Stimulated activated CD4-positive, alpha-beta T cell treated with anti-CD3 and anti-CD28 coated beads, Interleukin-15, amount 100 ng/mL, for 1 hour (primary cell): ENCODE measurements around the gene C7.
"Not testable (repeated sequence)": the region's sequence is repeated elsewhere in the genome, so short reads cannot be mapped to it uniquely, and the experiment has no call there.

ENCODE experiments used
- DNase-seq, 2 donors: peaks; one replicate each; pipeline ENCODE4 v3.0.0-alpha.2; 2020; ENCODE audit warnings: low read depth in 1 of 2, low spot score in 1 of 2

C7 gene

DNA sequence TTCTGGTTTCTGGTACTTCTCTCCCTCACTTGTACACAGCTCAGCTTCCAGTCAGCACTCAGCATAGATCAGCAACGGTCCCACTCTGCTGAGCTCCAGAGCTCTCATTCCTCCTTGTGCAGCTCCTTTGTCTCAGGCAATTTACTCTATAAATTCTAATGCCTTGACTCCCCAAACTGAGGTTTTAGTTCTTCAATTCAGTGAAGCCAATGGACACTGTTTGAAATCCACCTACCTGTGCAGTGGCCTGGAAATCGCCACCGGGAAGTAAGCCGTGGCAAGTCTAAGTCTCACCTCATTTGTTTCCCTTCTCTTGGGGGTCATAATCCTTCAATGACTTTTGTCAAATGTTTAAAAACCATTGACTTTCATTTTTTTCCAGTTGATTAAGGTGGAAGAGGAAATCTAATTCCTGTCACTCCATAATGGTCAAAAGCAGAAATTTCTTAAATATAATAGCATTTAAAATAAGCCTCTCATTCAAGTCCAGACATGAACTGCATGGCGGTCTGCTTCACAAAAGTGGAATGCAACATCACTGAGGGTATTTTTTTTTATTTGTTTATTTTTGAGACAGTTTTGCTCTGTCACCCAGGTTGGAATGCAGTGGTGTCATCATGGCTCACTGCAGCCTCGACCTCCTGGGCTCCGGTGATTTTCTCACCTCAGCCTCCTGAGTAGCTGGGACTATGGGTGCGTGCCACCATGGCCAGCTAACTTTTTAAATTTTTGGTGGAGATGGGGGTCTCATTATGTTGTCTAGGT, 79.6 kb downstream of the C7 start:
- DNase-seq, result no peak

DNA sequence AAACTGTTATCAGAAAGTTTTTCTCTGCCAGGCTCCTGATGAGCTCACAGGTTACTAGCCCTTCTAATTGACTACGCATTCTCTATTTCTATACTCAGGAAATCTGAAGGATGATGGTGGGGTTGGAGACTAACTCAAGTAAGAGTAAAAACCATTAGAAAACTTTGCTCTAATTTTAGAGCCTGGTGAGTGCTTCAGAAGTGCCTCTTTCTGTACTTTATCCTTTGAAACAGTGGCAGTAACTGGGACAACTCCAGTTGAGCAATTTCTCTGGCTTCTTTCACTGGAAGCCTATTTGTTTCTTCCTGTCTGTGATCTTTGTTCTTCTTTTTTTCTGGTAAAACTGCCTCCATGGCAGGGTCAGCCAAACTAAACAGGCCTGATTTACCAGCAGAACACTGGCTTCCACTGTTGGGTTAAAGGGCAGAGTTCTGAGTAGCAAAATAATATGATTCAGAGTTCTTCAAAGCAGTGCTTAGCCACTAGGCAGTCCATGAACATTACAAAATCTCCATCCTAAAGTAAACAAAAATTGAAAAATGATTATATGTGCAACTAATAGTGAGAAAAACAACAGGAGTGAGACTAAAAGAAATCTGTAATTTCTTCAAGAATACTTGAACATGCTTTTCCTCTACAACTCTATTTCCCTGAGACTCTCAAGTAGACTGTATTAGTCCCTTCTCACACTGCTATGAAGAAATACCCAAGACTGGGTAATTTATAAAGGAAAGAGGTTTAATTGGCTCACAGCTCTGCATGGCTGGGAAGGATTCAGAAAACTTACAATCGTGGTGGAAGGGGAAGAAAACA, 82.1 kb downstream of the C7 start:
- no peak for DNase-seq

DNA sequence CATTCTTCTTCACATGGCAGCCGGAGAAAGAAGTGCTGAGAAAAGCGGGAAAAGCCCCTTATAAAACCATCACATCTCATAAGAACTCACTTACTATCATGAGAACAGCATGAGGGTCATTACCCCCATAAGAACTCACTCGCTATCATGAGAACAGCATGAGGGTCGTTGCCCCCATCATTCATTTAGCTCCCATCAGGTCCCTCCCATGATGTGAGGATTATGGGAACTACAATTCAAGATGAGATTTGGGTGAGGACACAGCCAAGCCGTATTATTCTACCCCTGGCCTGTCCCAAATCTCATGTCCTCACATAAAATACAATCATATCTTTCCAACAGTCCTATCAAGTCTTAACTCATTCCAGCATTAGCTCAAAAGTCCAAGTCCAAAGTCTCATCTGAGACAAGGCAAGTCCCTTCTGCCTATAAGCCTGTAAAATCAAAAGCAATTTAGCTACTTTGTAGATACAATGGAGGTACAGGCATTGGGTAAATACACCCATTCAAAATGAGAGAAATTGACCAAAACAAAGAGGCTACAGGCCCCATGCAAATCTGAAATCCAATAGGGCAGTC, 82.8 kb downstream of the C7 start:
- DNase-seq, result no peak

DNA sequence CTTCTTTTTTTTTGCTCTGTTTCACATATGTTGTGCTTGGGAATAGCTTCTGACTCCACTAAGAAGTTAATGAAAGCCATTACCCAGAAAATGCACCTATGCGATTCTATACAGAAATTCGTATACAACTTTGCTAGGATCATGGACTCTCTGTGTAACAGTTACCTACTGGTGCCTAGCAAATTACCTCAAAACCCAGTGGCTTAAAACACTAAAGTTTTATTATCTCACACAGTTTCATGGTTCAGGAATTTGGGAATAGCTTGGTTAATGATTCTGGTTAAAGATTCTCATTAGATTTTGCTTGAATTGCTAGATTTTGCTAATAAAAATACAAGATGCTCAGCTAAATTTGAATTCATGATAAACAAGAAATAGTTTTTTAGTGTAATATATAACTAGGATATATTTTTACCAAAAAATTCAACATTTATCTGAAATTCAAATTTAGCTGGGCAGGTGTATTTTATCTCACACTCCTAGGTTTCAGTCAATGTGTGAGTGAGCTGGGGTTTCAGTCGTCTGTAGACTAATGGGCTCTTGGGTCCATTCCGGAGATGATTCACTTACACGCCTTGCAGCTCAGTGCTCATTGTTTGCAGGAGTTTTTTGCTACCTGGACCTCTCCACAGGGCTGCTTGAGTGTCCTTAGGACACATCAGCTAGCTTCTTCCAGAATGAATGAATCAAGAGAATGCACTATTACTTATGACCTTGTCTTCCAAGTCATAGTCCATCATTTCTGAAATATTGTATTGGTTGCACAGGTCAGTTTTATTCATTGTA, 86.7 kb downstream of the C7 start:
- no peak for DNase-seq

DNA sequence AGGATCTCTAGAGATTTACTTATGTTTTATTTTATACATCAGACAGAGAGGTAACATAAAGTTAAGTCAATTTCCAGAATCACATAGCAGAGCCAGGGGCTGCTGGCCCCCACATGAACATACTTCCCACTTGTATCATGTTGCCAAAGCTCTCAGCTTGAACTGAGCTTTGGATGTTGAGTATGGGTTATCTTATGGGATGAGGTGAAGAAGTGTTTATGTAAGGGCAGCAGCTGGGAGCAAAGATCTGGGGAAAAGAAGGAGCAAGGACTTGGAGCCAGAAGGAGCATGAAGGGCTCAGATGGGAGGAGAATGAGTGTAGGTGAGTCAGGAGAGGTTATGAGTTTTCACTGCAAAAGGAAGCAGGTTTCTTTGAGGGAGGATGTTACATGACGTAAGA, 89.8 kb downstream of the C7 start:
- DNase-seq, result no peak

DNA sequence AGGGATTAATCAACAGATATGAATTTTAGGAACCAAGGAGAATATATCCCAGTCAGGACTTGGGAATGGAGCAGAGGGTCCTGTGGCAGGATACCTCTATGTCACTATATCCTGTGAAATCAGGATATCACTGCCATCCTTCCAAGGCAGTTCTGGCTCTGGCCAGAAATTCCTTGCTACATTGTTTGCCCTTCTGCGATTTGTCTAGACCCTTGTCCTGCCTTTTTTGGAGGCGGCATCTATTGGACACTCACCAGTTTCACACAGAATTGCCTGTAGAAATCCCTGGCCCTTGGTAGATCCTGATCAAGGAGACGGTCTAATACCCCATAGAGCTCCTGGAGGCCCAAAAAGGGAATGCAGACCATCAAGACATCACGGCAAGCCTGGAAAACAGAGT, 90.7 kb downstream of the C7 start:
- no peak for DNase-seq

DNA sequence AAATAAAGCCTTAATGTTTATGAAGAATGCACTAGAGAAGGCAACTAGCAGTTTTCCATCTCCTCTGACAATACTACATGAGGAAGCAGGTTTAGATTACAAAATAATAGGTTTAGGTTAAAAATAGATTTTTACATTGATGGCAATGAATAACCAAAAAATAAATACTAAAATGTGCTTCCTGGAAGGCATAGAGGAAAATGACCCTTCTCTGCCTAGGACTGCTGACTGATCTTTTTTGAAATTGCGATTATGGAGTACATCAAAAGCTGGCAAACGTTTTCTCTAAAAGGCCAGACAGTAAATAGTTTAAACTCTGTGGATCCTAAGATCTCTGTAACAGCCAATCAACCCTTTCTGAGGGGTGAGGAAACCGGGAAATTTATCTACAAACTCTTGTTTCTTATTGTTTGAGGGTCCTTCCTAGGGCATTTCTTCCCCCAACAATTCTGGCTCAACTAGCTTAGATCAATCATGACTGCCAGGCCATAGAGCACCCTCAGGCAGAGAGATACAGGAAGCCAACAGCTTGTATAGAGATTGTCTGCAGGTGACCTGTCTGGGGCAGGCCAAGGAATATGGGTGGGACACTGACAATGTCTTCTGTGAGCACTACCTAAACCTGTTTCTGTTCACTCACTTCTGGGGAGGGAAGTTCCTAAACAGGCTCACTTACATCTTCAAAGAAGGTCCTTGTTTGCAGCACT, 94.5 kb downstream of the C7 start:
- no peak for DNase-seq

DNA sequence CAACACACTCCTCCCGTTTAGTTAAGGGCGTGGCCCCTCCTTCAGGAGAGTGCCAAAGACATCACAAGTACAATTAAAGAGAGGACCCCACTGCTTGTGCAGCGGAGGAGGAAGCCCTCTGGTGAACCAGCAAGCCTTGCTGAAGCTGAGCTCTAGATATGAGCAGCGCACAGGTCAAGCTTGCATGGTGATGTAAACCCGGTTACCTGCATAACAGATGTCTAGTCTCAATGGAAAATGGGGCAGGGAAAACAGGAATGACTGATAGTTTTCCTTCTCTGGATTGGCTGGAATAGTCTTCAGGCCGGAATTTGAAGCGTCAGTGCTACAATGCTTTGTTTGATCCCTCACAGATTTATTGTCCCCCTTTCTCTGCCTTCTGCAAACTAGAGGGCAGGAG, 95.6 kb downstream of the C7 start:
- no peak for DNase-seq

DNA sequence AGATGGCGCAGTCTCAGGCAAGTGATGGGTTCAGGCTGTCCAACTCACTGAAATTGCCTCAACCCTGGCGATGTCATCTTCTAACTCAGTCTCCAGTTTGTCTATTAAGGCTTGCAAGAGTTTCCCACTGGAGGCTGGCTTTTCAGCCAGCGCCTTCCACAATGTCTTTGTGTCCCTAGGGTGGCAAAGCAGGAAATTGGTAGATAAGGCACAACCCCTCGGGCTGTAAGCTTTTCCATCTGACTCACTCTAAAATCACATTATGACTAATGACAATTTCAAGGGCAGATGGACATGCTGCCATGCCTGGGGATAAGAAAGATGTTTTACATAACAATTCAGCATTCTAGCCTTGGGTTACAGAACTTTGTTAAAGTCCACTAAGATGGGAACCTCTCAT, 99.9 kb downstream of the C7 start:
- DNase-seq, result no peak

DNA sequence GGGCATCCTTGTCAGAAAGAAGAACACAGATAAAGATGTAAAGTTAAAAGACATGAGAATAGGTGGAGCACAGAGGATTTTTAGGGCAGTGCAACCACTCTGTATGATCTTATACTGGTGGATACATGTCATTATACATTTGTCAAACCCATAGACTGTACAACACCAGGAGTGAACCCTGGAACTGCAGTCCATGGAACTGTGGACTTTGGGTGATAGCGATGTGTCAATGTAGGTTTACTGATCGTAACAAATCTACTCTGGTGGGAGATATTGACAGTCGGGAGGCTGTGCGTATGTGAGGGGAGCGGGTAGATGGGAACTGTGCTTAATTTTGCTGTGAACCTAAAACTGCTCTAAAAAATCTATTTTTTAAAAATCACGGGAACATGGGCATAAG, 101.3 kb downstream of the C7 start:
- DNase-seq, result no peak

DNA sequence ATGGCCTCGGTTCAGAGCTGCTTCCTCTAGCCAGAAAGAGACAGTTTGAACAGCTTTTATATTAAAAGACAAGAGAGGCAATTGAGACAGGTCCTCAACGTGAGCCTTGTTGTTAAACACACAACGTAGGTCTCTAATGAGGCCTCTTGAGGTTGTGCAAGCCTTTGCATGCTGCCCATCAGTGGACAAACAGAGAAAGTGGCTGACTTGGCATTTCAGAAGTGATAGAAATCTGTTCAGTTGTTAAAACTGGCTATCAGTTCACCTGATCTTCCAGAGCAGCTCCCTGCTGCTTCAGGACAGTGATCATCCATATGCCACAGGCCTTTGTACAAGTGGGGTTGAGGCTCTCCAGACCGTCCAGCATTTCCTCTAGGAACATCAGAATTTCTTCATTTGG, 103.0 kb downstream of the C7 start:
- DNase-seq, result no peak

DNA sequence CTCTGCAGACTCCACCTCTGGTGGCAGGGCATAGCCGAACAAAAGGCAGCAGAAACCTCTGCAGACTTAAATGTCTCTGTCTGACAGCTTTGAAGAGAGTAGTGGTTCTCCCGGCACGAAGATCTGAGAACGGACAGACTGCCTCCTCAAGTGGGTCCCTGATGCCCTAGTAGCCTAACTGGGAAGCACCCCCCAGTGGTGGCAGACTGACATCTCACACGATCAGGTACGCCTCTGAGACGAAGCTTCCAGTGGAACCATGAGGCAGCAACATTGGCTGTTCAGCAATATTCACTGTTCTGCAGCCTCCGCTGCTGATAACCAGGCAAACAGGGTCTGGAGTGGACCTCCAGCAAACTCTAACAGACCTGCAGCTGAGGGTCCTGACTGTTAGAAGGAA, 113.3 kb downstream of the C7 start:
- DNase-seq, result not testable (repeated sequence)
